GM23248 (cell line): ENCODE measurements around the gene PRR15. TPM values are rescaled to one million over a fixed set of nuclear protein-coding genes. Genes with fewer than 3 reads are reported as not detected.

Source experiments
- DNase-seq: peaks from one replicate; pipeline ENCODE4 v3.0.0-alpha.2; 2015
- H2AFZ ChIP-seq: fragments of 200-600 bp; sonication (generic); 2 replicates; pipeline ENCODE4 v1.6.1; 2016; ENCODE audit warnings: antibody characterized with exemption
- H3F3A ChIP-seq: fragments of 200-600 bp; sonication (generic); 2 replicates; pipeline ENCODE4 v1.6.1; 2016; ENCODE audit warnings: mild to moderate bottlenecking, antibody characterized with exemption, mixed run types; ENCODE audit not compliant: insufficient read depth
- H3K27ac ChIP-seq: fragments of 200-600 bp; sonication (generic); 2 replicates; pipeline ENCODE4 v1.5.1; 2016; ENCODE audit warnings: mild to moderate bottlenecking
- H3K27me3 ChIP-seq: fragments of 200-600 bp; sonication (generic); replicated peaks from 2 replicates; pipeline ENCODE4 v1.6.1; 2016; ENCODE audit warnings: mild to moderate bottlenecking; ENCODE audit not compliant: insufficient read depth
- H3K36me3 ChIP-seq: fragments of 200-600 bp; sonication (generic); 2 replicates; pipeline ENCODE4 v1.6.1; 2016; ENCODE audit warnings: low read depth, mild to moderate bottlenecking
- H3K4me1 ChIP-seq: fragments of 200-600 bp; sonication (generic); 2 replicates; pipeline ENCODE4 v1.6.1; 2016; ENCODE audit warnings: mild to moderate bottlenecking; ENCODE audit not compliant: insufficient read depth
- H3K4me2 ChIP-seq: fragments of 200-600 bp; sonication (generic); one replicate; pipeline ENCODE4 v1.6.1; 2016; ENCODE audit warnings: mild to moderate bottlenecking; ENCODE audit not compliant: unreplicated experiment
- H3K4me3 ChIP-seq: fragments of 200-600 bp; sonication (generic); 2 replicates; pipeline ENCODE4 v1.5.1; 2016; ENCODE audit warnings: mild to moderate bottlenecking
- H3K79me2 ChIP-seq: fragments of 200-600 bp; sonication (generic); 2 replicates; pipeline ENCODE4 v1.6.1; 2016; ENCODE audit warnings: mild to moderate bottlenecking; ENCODE audit not compliant: insufficient read depth
- H3K9ac ChIP-seq: fragments of 200-600 bp; sonication (generic); 2 replicates; pipeline ENCODE4 v1.6.1; 2016; ENCODE audit warnings: mild to moderate bottlenecking
- H3K9me2 ChIP-seq: fragments of 200-600 bp; sonication (generic); 2 replicates; pipeline ENCODE4 v1.6.1; 2016; ENCODE audit warnings: mixed run types, mild to moderate bottlenecking, moderate library complexity; ENCODE audit not compliant: insufficient read depth
- H3K9me3 ChIP-seq: fragments of 200-600 bp; sonication (generic); one replicate; pipeline ENCODE4 v1.6.1; 2017; ENCODE audit warnings: low read depth
- H4K20me1 ChIP-seq: fragments of 200-600 bp; sonication (generic); 2 replicates; pipeline ENCODE4 v1.6.0; 2016; ENCODE audit not compliant: insufficient read depth
- EZH2 ChIP-seq: fragments of 200-600 bp; sonication (generic); IDR thresholded peaks from 2 replicates; pipeline ENCODE4 v1.6.1; 2018; ENCODE audit warnings: antibody characterized with exemption, mild to moderate bottlenecking; ENCODE audit not compliant: insufficient read depth, poor library complexity, severe bottlenecking
- EZH2phosphoT487 ChIP-seq: fragments of 200-600 bp; sonication (generic); IDR thresholded peaks from 2 replicates; pipeline ENCODE4 v1.6.1; 2018; ENCODE audit warnings: antibody characterized with exemption, moderate library complexity, mild to moderate bottlenecking, low read depth; ENCODE audit not compliant: insufficient read depth
- WGBS, 2 experiments: methylation state at CpG; one replicate each; pipeline ENCODE4 v1.1.6; 2015 to 2017; ENCODE audit warnings: low lambda C conversion rate in 2 of 2, low coverage in 1 of 2; ENCODE audit errors: missing lambda C conversion rate in 2 of 2; 5-methylcytosine and 5-hydroxymethylcytosine counted together
- in situ Hi-C: fragments of 300-500 bp; cut with MboI; formaldehyde crosslinking; loops from 2 replicates; pipeline ENCODE4 v1.15.0; 2020
- polyA plus RNA-seq: library from polyadenylated mRNA; unstranded; fragments of >200 nt; fragmentation: Nextera tagmentation; extraction: Ambion mirVana; gene quantifications from 2 replicates; pipeline ENCODE4 v1.2.1, GENCODE V29; 2016
- total RNA-seq: library from RNA; depleted of rRNA; stranded (reverse); fragments of >200 nt; shearing (Covaris generic); gene quantifications from 2 replicates; pipeline ENCODE4 v1.2.3, GENCODE V29; 2014

Gene PRR15
- total and polyA plus RNA-seq, 2 experiments from 2014 or later = 9.2 to 11.5 TPM

DNA sequence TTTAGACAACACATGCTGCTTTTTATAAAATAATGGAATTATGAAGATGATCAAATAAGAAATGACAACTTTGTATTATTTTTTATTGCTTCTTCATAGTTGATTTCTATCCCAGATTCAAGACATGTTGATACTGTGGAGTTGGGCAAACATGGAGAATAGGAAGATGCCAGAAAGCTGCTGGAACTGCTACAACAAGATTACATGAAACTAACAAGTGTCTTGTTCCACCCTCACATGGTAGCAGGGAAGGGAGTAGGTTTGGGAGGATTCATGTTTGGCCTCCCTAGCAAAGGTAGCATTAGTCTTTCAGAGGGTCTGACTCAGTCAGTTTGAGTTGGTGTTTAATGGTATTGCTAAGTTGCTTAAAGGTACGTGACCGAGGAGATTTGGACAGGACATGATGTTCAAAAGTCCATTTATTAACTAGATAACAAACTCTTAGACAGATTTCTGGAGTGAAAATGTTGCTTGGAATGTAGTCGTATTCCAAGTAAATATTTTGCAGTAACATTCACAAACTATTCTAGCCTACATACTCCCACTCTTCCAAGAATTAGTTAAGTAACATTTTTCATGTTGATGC, 33.1 kb downstream of the PRR15 start:
- peak overlapping the region; percentile 28 for H3K27ac ChIP-seq
- H3K27me3 ChIP-seq = no peaks in the 10 kb centered on the region
- in situ Hi-C loops = no loop called here
- H3K4me3 ChIP-seq = no peak overlapping the region
- H3K9me2 ChIP-seq = no peaks in the 10 kb centered on the region
- H2AFZ ChIP-seq = no peak overlapping the region
- no peaks in the 10 kb centered on the region for H4K20me1 ChIP-seq
- H3K9me3 ChIP-seq = no peaks in the 10 kb centered on the region
- H3K4me2 ChIP-seq = peak overlapping the region; percentile 13
- no peak overlapping the region for H3K9ac ChIP-seq
- peak; percentile 60 for DNase-seq
- 0 to 5% methylated on average over 3 of the region's 3 CpGs for WGBS, 2 experiments
- no peaks in the 10 kb centered on the region for H3K79me2 ChIP-seq
- no peaks in the 10 kb centered on the region for H3K36me3 ChIP-seq
- peaks cover 27% of the 10 kb centered on the region for H3F3A ChIP-seq
- peaks cover 24% of the 10 kb centered on the region for H3K4me1 ChIP-seq
- no peak for TF ChIP-seq EZH2

DNA sequence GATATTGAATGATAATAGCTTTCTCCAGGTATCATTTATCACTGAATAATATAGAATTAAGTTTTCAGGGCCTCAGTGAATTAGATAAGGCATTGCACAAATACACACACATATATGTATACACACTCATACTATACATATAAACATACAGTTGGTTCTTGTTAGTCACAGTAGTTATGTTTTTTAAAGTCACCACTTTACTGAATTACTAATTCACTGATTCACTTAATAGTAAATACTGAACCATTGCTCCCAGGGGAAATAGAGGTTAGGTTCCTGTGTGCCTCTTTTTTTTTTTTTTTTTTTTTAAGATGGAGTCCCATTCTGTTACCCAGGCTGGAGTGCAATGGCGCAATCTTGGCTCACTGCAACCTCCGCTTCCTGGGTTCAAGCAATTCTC, 33.6 kb downstream of the PRR15 start:
- Histone ChIP-seq H3K9me3 (no peaks in the 10 kb centered on the region), H3K4me3 (no peak overlapping the region), H3K4me1 (peaks cover 24% of the 10 kb centered on the region), H3K27me3 (no peaks in the 10 kb centered on the region), H3F3A (peaks cover 27% of the 10 kb centered on the region), H3K36me3 (no peaks in the 10 kb centered on the region), H3K9ac (no peak overlapping the region), H4K20me1 (no peaks in the 10 kb centered on the region), H3K79me2 (no peaks in the 10 kb centered on the region), H2AFZ (no peak overlapping the region), H3K9me2 (no peaks in the 10 kb centered on the region), H3K4me2 (peak overlapping the region; percentile 13), H3K27ac (peak overlapping the region; percentile 28)
- WGBS, 2 experiments = 66 to 70% methylated on average over 2 of the region's 2 CpGs
- TF ChIP-seq EZH2 = no peak
- no peak for TF ChIP-seq EZH2phosphoT487
- DNase-seq = peak; percentile 78
- in situ Hi-C loops = no loop called here

DNA sequence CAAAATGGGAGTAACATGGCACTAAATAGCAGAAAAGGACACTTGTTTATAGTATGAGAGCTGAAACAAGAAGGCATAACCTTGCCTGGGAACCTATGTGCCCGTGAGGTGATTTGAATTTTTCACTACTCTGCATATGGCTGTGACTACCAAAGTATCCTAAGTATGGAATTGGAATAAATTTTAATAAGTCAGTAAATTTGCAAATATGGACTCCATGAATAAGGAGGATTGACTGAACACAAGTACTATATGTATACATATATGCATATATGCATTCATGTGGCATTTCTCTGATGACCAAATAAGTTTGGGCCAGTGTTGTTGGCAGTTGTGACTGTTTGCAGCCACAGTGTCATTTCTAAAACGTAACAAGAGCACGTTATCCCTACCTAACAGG, 34.5 kb downstream of the PRR15 start:
- H3K79me2 ChIP-seq = no peaks in the 10 kb centered on the region
- H3K4me3 ChIP-seq = no peak overlapping the region
- H4K20me1 ChIP-seq = no peaks in the 10 kb centered on the region
- TF ChIP-seq EZH2 = no peak
- no peak for TF ChIP-seq EZH2phosphoT487
- peaks cover 27% of the 10 kb centered on the region for H3F3A ChIP-seq
- no peak overlapping the region for H3K9ac ChIP-seq
- H3K36me3 ChIP-seq = no peaks in the 10 kb centered on the region
- in situ Hi-C loops = no loop called here
- no peak overlapping the region for H3K4me2 ChIP-seq
- no peaks in the 10 kb centered on the region for H3K9me2 ChIP-seq
- 95 to 96% methylated on average over 3 of the region's 3 CpGs for WGBS, 2 experiments
- H3K27ac ChIP-seq = no peak overlapping the region
- no peaks in the 10 kb centered on the region for H3K9me3 ChIP-seq
- no peak overlapping the region for H2AFZ ChIP-seq
- no peak for DNase-seq
- H3K4me1 ChIP-seq = peaks cover 24% of the 10 kb centered on the region
- no peaks in the 10 kb centered on the region for H3K27me3 ChIP-seq

DNA sequence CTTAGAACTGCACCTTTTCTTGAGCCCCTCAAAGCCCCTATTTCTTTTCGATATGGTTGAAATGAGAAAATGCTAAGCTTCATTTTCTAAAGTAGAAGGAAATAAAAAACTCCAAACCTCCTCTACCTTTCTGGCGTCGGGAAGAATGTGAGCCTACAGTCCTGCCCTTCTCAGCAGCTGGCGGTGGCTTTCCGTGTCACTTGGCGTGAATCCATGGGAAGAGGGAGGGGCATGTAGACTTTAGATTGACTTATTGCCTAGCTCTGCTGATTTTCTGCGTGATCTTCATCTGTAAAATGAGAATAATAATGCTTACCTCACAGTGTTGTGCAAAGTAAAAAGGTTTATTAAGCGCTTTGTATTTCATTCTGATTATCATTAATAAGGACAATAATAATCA, 35.0 kb downstream of the PRR15 start:
- H3K9me2 ChIP-seq = no peaks in the 10 kb centered on the region
- no peaks in the 10 kb centered on the region for H3K36me3 ChIP-seq
- H2AFZ ChIP-seq = no peak overlapping the region
- H3F3A ChIP-seq = peaks cover 27% of the 10 kb centered on the region
- no peaks in the 10 kb centered on the region for H3K9me3 ChIP-seq
- in situ Hi-C loops = no loop called here
- TF ChIP-seq EZH2 = no peak
- peaks cover 20% of the 10 kb centered on the region for H3K4me1 ChIP-seq
- no peak for DNase-seq
- no peak overlapping the region for H3K27ac ChIP-seq
- no peaks in the 10 kb centered on the region for H3K27me3 ChIP-seq
- 93 to 94% methylated on average over 8 of the region's 8 CpGs for WGBS, 2 experiments
- no peak overlapping the region for H3K4me2 ChIP-seq
- H3K4me3 ChIP-seq = no peak overlapping the region
- no peaks in the 10 kb centered on the region for H4K20me1 ChIP-seq
- no peaks in the 10 kb centered on the region for H3K79me2 ChIP-seq
- H3K9ac ChIP-seq = no peak overlapping the region

DNA sequence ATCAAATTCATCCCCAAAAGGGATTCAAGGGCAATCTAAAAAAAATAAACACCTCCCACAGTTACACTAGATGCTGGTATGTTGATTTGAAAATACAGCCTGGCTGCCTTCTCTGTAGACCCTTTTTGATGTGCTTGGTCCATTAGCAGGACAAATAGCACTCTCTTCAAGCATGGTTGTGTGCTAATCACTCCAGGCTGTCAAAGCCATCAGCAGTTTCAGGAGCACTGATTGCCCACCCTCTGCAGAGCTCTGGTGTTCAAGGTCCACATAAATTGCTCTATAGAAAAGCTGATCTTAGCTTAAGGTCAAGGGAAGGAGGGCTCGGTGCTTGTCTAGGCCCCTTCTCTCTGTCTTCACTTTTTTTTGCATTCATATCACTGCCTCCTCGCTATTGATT, 35.4 kb downstream of the PRR15 start:
- H3K27me3 ChIP-seq = no peaks in the 10 kb centered on the region
- no peaks in the 10 kb centered on the region for H3K79me2 ChIP-seq
- H3K9me2 ChIP-seq = no peaks in the 10 kb centered on the region
- no peak overlapping the region for H3K9ac ChIP-seq
- H3K36me3 ChIP-seq = no peaks in the 10 kb centered on the region
- H3K4me3 ChIP-seq = no peak overlapping the region
- peaks cover 16% of the 10 kb centered on the region for H3K4me1 ChIP-seq
- no peak overlapping the region for H3K27ac ChIP-seq
- no peak for DNase-seq
- H2AFZ ChIP-seq = no peak overlapping the region
- no peak overlapping the region for H3K4me2 ChIP-seq
- 91 to 98% methylated on average over 2 of the region's 2 CpGs for WGBS, 2 experiments
- in situ Hi-C loops = no loop called here
- TF ChIP-seq EZH2 = no peak
- TF ChIP-seq EZH2phosphoT487 = no peak
- no peaks in the 10 kb centered on the region for H4K20me1 ChIP-seq
- H3K9me3 ChIP-seq = no peaks in the 10 kb centered on the region
- H3F3A ChIP-seq = peaks cover 27% of the 10 kb centered on the region
